ENCODE measurements around the gene ACAD8.

DNA sequence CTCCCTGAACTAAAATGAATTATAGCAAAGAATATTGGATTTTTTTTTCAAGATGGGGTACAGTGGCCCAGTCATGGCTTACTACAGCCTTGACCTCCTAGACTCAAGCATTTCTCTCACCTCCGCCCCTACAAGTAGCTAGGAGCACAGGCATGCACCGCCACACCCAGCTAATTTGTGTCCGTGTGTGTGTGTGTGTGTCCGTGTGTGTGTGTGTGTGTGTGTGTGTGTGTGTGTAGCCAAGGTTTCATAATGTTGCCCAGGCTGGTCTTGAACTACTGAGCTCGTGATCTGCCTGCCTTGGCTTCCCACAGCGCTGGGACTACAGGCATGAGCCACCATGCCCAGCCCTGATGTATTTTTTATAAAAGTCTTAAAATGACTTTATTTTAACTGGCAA is 12.8 kb upstream of the ACAD8 start:
- TF ChIP-seq POLR2A (IDR thresholded peaks at IDR 0.05): no peak
- TF ChIP-seq, protein P1, sequence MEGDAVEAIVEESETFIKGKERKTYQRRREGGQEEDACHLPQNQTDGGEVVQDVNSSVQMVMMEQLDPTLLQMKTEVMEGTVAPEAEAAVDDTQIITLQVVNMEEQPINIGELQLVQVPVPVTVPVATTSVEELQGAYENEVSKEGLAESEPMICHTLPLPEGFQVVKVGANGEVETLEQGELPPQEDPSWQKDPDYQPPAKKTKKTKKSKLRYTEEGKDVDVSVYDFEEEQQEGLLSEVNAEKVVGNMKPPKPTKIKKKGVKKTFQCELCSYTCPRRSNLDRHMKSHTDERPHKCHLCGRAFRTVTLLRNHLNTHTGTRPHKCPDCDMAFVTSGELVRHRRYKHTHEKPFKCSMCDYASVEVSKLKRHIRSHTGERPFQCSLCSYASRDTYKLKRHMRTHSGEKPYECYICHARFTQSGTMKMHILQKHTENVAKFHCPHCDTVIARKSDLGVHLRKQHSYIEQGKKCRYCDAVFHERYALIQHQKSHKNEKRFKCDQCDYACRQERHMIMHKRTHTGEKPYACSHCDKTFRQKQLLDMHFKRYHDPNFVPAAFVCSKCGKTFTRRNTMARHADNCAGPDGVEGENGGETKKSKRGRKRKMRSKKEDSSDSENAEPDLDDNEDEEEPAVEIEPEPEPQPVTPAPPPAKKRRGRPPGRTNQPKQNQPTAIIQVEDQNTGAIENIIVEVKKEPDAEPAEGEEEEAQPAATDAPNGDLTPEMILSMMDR (IDR thresholded peaks at IDR 0.05): no peak
